ENCODE measurements around the gene SLC29A3.

The SLC29A3 gene

GRCh38 chr10:71324743-71325142 lies 5.7 kb downstream of the SLC29A3 start:
- no peak for DNase-seq

GRCh38 chr10:71325267-71325666 lies 6.2 kb downstream of the SLC29A3 start:
- no peak for DNase-seq

GRCh38 chr10:71326464-71326881 lies 7.4 kb downstream of the SLC29A3 start:
- peak; percentile 87 for DNase-seq

GRCh38 chr10:71330789-71331404 lies 11.8 kb downstream of the SLC29A3 start:
- DNase-seq, result no peak

GRCh38 chr10:71331736-71332135 lies 12.7 kb downstream of the SLC29A3 start:
- no peak for DNase-seq

- no peak for DNase-seq
These were observed 13.4 kb downstream of the SLC29A3 start for GRCh38 chr10:71332466-71332865.

- no peak for DNase-seq
These were observed 14.2 kb downstream of the SLC29A3 start for GRCh38 chr10:71333129-71333887.

- DNase-seq, result no peak
These were observed 15.2 kb downstream of the SLC29A3 start for GRCh38 chr10:71334221-71334791.

GRCh38 chr10:71335173-71335708 lies 16.2 kb downstream of the SLC29A3 start:
- no peak for DNase-seq

- no peak for DNase-seq
These were observed 17.6 kb downstream of the SLC29A3 start for GRCh38 chr10:71336632-71337031.

- DNase-seq, result no peak
These were observed 18.2 kb downstream of the SLC29A3 start for GRCh38 chr10:71337219-71337701.

- no peak for DNase-seq
These were observed 19.9 kb downstream of the SLC29A3 start for GRCh38 chr10:71338728-71339495.

GRCh38 chr10:71339796-71340589 lies 20.9 kb downstream of the SLC29A3 start:
- DNase-seq, result no peak

- no peak for DNase-seq
These were observed 23.7 kb downstream of the SLC29A3 start for GRCh38 chr10:71342573-71343391.

- no peak for DNase-seq
These were observed 24.3 kb downstream of the SLC29A3 start for GRCh38 chr10:71343392-71343773.

GRCh38 chr10:71344154-71344925 lies 25.3 kb downstream of the SLC29A3 start:
- no peak for DNase-seq

GRCh38 chr10:71344993-71345480 lies 26.0 kb downstream of the SLC29A3 start:
- DNase-seq, result no peak

- DNase-seq, result no peak
These were observed 26.6 kb downstream of the SLC29A3 start for GRCh38 chr10:71345694-71346093.

GRCh38 chr10:71346731-71347130 lies 27.7 kb downstream of the SLC29A3 start:
- no peak for DNase-seq

Measured in NCI-H1092 (cell line).